ENCODE results near the gene CARD9.

CARD9 gene

GRCh38 chr9:136372561-136373299, 739 bp downstream of the CARD9 start:
- peak overlapping the region; percentile 69 for H3K27ac ChIP-seq
- TF ChIP-seq ZFX (IDR thresholded peaks at IDR 0.05) (no peak), CTCF (conservative IDR thresholded peaks at IDR 0.05) (no peak)

- no peak for TF ChIP-seq ZFX (IDR thresholded peaks at IDR 0.05)
- no peak for TF ChIP-seq CTCF (conservative IDR thresholded peaks at IDR 0.05)
Observed at GRCh38 chr9:136372006-136372405, 1.5 kb downstream of the CARD9 start.

GRCh38 chr9:136371533-136371880, 2.0 kb downstream of the CARD9 start:
- H3K27ac ChIP-seq, result peak overlapping the region; percentile 69; the same call in 1 of the 2 replicates
- TF ChIP-seq ZFX (IDR thresholded peaks at IDR 0.05) (no peak), CTCF (conservative IDR thresholded peaks at IDR 0.05) (no peak)

More at GRCh38 chr9:136372006-136372405, 1.5 kb downstream of the CARD9 start:
- H3K27ac ChIP-seq, result peak overlapping the region; percentile 69

- H3K27ac ChIP-seq, result no peak overlapping the region
- no peak for TF ChIP-seq ZFX (IDR thresholded peaks at IDR 0.05)
- no peak for TF ChIP-seq CTCF (conservative IDR thresholded peaks at IDR 0.05)
Observed at GRCh38 chr9:136370687-136371532, 2.6 kb downstream of the CARD9 start.

GRCh38 chr9:136370037-136370436, 3.4 kb downstream of the CARD9 start:
- TF ChIP-seq CTCF (conservative IDR thresholded peaks at IDR 0.05) (no peak), ZFX (IDR thresholded peaks at IDR 0.05) (no peak)
- no peak overlapping the region for H3K27ac ChIP-seq

- no peak overlapping the region for H3K27ac ChIP-seq
- TF ChIP-seq CTCF (conservative IDR thresholded peaks at IDR 0.05) (no peak), ZFX (IDR thresholded peaks at IDR 0.05) (no peak)
Observed at GRCh38 chr9:136368190-136368589, 5.3 kb downstream of the CARD9 start.
